ENCODE measurements around the gene HOXA10. TPM values are rescaled to one million over a fixed set of nuclear protein-coding genes. Genes with fewer than 3 reads are reported as not detected.

The HOXA10 gene
- total and polyA plus RNA-seq, 2 experiments from 2014 or later = not detected

DNA sequence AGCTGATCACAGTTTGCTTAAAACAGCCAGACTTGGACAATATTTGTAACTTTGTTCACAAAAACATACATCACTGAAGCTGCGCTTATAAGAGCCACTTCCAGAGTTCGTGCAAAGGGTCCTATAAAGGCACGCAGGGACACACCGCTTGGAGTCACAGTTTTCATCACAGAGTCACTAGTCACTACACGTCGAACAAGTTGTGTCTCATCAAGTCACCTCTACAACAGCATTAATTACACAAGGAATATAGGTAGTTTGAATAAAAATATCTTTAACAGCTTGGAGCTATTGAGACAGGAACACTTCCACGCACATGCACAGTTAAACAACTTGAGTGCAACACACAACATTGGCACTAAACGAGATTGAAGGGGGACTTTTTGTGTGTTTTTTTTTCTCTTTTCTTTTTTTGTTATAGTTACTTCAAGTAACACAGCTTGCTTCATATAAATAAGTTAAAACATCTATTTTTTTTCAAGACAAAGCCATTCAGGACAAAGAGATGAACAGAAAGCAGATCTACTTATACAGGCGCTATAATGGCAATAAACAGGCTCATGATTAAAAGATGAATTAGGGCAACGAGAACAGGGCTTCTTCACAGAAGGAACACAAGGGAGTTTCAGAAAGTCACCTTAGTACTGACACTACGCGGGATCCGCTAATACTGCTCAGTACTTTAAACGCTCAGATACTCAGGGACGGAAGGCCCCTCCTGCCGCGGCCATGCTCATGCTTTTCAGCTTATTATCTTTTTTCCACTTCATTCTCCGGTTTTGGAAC, 32.8 kb downstream of the HOXA10 start:
- Histone ChIP-seq H3K27me3 (peaks cover 100% of the 10 kb centered on the region), H3K4me3 (no peak overlapping the region), H3K4me1 (ENCODE audit: low read depth) (peaks cover 4% of the 10 kb centered on the region), H3K36me3 (no peaks in the 10 kb centered on the region), H3K27ac (no peak overlapping the region), H3K9me3 (ENCODE audit: low read depth) (no peaks in the 10 kb centered on the region)
- DNase-seq (ENCODE audit: low read depth in 1 of 2, low spot score in 1 of 2) = no peak
- TF ChIP-seq, protein P1, sequence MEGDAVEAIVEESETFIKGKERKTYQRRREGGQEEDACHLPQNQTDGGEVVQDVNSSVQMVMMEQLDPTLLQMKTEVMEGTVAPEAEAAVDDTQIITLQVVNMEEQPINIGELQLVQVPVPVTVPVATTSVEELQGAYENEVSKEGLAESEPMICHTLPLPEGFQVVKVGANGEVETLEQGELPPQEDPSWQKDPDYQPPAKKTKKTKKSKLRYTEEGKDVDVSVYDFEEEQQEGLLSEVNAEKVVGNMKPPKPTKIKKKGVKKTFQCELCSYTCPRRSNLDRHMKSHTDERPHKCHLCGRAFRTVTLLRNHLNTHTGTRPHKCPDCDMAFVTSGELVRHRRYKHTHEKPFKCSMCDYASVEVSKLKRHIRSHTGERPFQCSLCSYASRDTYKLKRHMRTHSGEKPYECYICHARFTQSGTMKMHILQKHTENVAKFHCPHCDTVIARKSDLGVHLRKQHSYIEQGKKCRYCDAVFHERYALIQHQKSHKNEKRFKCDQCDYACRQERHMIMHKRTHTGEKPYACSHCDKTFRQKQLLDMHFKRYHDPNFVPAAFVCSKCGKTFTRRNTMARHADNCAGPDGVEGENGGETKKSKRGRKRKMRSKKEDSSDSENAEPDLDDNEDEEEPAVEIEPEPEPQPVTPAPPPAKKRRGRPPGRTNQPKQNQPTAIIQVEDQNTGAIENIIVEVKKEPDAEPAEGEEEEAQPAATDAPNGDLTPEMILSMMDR (IDR thresholded peaks at IDR 0.05; ENCODE audit: low read depth, low read length) = no peak

DNA sequence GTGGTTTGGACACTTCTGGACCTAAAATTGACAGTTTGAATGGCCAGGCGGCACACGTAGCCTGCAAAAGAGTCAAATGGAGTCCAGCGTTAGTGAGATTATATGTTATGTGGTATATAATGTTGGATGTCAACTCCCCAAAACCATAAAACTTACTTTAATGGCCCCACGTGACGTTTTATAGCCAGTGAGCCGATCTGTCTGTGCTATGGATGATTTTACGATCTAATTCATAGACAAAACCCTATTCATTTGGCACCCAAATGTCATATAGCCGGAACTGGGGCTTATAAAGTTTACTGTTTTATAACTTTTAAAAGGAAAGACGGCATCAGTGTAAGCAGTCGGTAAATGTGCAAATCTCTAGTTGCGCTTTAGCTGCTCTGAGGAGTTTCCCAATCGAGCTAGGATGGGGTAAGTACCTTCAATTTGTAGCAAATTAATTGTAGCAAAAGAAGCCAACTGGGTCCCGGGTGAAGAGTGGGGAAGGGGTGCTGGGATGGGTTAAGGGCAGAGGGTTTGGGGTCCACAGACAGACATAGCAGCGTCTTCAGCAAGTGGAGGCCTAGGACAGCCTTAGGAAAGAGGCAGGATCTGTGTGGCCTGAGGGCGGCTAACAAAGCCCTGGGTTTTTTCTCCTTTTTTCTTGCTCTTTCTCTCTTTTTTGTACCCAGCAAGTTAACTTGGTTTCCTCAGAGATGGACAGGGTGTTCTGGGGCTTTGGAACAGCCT, 33.8 kb downstream of the HOXA10 start:
- peaks cover 4% of the 10 kb centered on the region for H3K4me1 ChIP-seq (ENCODE audit: low read depth)
- no peak for DNase-seq (ENCODE audit: low read depth in 1 of 2, low spot score in 1 of 2)
- no peaks in the 10 kb centered on the region for H3K9me3 ChIP-seq (ENCODE audit: low read depth)
- H3K27ac ChIP-seq = no peak overlapping the region
- no peaks in the 10 kb centered on the region for H3K36me3 ChIP-seq
- H3K27me3 ChIP-seq = peaks cover 100% of the 10 kb centered on the region
- H3K4me3 ChIP-seq = no peak overlapping the region
- TF ChIP-seq, protein P1 (IDR thresholded peaks at IDR 0.05; ENCODE audit: low read depth, low read length) = no peak

DNA sequence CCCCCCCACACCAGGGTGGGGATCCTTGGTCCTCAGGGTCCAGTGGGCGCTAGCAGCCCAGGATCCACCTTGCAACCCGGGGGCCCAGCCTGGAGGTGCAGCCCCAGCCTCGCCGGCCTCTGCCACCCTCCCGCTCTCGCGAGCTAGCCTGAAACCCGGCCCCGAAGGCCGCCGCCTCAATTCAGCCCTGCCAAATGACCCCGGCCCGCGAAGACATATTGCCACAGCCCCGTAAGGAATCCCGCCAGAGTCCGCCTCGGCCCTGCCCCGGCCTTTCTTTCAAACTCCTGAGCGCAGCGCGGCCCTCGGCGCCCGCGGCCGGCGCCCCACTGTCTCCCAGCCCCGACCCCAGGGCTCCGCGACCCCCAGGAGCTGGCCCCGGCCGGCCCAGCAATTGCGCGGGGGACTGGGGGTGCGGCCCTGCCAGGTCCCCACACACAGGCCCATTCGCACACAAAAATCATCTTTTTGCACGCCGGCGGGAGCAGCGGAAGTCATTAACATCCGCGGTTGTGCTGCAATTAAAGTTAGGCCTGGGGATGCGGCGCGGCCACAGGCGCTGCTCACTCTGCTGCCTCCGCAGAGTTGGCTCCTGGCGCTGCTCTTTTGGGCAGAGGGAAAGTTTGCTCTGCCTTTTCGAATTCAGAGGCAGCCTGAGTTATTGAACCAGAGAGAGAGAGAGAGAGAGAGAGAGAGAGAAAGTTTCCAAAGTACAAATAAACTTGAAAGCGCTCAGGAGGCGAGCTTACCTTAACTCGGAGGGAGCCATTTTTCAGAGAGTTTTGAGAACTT, 34.6 kb downstream of the HOXA10 start:
- peaks cover 4% of the 10 kb centered on the region for H3K4me1 ChIP-seq (ENCODE audit: low read depth)
- TF ChIP-seq, protein P1 (IDR thresholded peaks at IDR 0.05; ENCODE audit: low read depth, low read length) = no peak
- DNase-seq (ENCODE audit: low read depth in 1 of 2, low spot score in 1 of 2) = no peak
- peak overlapping the region; percentile 9 for H3K4me3 ChIP-seq
- no peaks in the 10 kb centered on the region for H3K9me3 ChIP-seq (ENCODE audit: low read depth)
- no peaks in the 10 kb centered on the region for H3K36me3 ChIP-seq
- H3K27ac ChIP-seq = no peak overlapping the region
- peaks cover 100% of the 10 kb centered on the region for H3K27me3 ChIP-seq

DNA sequence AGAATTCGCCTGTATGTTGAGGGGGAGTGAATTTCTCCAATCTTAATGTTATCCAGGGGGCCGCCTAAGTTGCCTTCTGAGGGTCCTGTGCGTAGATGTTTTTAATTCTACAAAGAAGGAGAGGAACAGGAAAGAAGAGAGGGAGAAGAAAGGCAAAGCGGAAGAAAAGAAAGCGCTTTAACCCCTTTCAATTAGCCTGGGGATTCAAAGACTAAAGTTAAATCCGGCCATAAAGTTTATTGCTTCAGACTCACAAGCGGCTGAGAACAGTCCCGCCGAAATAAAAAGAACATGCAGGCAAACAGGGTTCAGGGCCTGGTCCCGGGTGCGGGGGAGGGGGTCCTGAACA, 35.2 kb downstream of the HOXA10 start:
- H3K27ac ChIP-seq = no peak overlapping the region

DNA sequence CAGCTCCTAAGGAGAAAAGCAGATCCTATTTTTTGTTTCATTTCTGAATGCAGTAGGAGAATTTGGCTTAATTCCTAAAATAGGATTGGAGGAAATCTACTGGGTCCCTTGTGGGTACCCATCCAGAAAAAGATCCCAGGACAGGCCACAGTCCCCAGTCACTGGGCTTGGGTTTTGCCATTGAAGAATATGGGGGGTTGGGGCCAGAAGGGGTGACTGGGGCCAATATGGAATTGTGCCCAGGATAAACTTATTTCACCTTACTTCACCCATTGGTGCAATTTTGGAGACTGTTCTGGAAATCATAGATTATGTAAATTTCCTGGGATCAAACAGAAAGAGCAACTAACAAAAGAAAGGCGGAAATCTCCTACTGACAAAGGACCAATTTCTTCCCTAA, 35.6 kb downstream of the HOXA10 start:
- Histone ChIP-seq H3K27ac (no peak overlapping the region), H3K4me1 (ENCODE audit: low read depth) (peaks cover 4% of the 10 kb centered on the region), H3K4me3 (no peak overlapping the region), H3K9me3 (ENCODE audit: low read depth) (no peaks in the 10 kb centered on the region), H3K36me3 (no peaks in the 10 kb centered on the region), H3K27me3 (peaks cover 100% of the 10 kb centered on the region)
- DNase-seq (ENCODE audit: low read depth in 1 of 2, low spot score in 1 of 2) = no peak
- TF ChIP-seq, protein P1 (IDR thresholded peaks at IDR 0.05; ENCODE audit: low read depth, low read length) = no peak

More for the DNA sequence above, 35.2 kb downstream of the HOXA10 start:
- TF ChIP-seq, protein P1 (IDR thresholded peaks at IDR 0.05; ENCODE audit: low read depth, low read length) = no peak
- no peaks in the 10 kb centered on the region for H3K9me3 ChIP-seq (ENCODE audit: low read depth)
- DNase-seq (ENCODE audit: low read depth in 1 of 2, low spot score in 1 of 2) = no peak
- H3K4me1 ChIP-seq (ENCODE audit: low read depth) = peaks cover 4% of the 10 kb centered on the region
- H3K4me3 ChIP-seq = no peak overlapping the region
- H3K36me3 ChIP-seq = no peaks in the 10 kb centered on the region
- peaks cover 100% of the 10 kb centered on the region for H3K27me3 ChIP-seq
